ENCODE measurements around the gene TGIF2.
A peak's percentile ranks its signal among the peaks of the same experiment; 100 is the strongest.

Gene TGIF2

DNA sequence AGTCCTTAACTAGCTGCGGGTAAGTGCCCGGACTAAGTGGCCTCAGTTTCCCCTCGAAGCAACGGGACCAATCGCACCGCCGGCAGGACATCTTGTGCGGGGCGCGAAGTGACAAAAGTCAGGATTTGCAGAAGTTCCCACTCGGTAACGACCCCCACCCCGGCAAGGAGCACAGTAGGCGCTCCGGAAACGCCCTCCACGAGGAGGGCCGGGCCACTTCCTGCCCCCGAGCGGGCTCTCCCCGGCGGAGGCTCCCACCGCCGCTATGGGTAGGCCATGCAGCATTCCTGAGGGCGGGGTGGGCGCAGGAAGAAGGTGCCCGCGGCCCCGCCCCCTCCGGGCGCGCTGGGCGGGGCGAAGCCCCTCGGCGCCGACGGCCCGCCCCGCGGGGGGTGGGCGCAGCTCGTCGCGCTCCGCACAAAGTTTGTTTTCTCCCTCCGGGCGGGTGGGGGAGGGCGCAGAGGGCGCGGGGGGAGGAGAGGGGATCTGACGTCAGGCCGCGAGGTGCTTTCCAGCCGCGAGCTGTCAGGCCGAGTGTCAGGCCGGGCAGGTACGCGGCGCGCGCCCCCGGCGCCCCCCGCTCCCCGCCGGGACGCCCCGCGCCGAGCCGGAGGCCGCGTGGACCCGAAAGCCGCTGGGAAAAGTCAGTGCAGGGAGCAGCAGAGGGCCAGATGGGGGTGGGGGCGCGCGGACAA is at the start of gene TGIF2:
TGIF2 (plus strand) TSS at position 495 of the 695 bp plus-strand sequence. CDS start 5,178 bp downstream, outside the sequence.
- peak; percentile 35 for DNase-seq

DNA sequence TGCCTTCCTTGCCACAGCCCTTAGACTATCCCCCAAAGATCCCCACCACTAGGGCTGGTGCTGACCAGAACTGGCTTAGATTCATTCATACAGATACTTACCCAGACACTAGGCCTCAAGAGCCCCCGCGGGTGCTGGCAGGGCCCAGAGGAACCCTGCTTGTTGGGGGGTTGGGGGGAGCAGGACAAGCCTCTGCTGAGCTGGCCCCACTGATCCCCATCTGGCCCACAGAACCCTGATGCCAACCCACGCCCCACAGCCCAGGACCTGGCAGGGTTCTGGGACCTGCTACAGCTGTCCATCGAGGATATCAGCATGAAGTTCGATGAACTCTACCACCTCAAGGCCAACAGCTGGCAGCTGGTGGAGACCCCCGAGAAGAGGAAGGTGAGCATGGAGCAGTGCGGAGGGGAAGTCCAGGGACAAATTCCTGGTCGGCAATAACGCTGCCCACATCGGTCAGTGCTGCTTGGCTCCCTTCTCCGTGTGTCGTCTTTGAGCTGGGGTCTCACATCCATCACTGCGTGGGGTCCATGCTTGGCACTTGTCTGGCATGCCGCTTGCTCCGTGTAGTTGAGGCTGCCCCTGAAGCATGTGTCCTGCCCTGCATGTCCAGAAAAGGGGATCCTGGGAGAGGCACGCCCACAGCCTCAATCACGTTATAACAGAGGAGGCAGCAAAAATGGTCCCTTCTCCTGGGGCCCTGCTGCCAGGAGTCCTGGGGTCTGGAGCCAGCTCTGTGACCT is 47.6 kb upstream of the TGIF2 start:
- DNase-seq, result no peak

DNA sequence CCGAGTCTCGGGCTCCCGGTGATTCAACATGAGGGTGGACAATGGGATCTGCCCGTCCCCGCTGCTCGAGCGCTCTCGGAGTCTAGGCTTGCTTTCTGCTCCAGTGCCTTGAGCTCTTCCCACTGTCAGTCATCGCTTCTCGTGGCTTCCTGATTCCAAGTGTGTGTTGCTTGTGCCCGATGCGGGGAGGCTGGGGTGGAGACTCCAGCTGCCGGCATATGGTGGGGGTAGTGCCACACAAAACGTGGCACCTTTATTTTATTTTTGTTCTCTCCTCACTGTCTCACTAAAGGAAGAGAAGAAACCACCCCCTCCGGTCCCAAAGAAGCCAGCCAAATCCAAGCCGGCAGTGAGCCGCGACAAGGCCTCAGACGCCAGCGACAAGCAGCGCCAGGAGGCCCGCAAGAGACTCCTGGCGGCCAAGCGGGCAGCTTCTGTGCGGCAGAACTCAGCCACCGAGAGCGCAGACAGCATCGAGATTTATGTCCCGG is 46.8 kb upstream of the TGIF2 start:
- DNase-seq, result no peak

DNA sequence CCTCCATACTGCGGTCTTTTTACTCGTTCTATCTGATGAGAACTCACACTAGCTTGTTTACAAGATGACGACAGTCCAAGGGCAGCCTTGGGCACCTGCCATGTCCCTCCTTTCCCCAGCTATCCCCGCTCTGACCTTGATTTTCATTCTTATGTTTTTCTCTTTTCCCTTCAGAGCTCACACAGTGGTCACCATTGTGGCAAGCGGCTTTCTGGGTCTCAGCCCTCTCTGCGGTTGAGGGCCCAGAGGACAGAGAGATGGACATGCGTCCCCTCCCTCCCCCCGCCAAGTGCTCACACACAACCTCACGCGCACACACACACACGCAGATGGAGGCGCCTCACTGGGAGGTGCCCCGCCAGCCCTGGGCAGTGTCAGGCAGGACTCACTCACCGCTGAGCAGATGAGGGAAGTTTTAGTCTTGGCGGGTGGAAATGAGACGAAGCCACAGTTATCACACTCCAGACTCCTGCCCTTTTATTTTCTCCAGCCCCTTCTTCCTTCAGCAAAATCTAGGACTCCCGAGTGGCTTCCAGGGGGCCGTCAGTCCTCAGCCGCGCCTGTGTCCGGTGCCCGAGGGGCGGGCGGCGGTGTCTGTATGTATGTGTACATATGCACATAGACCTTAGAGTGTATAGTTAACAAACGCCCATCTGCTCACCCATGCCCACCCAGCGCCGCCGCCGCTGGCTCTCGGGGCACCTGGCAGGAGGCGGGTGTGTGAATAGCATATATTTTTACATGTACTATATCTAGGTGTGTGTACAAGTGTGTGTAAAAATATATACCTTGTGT is 45.9 kb upstream of the TGIF2 start:
- no peak for DNase-seq

DNA sequence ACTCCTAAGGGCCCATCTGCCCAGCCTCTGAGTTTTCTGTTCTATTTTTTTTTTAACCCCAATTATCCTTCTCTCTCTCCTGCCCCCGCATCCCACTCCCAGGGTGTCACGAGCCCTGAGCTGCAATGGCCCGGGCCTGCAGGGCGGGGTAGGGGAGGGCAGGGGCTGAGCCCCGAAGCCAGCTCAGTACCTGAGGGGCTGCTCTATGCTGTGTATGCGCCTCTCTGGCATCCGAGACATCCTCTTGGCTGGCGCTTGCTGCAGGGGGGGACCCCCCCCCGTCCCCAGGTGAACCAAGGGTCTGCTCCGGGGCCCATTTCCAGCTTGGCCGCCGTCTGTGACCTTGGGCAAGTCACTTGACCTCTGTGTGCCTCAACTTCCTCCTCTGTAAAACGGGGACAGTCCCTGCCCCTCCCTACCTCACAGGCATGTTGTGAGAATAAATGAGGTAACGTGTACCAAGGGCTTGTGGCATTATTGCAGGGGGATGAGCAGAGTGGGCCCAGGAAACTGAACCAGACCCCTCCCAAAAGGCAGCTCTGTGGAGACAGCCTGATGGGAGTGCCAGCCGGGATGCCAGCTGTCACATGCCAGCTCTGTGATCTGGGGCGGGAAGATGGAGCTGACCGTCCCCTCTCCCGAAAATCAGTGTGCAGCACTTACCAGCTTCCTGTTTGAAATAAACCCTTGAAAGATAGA is 45.1 kb upstream of the TGIF2 start:
- DNase-seq, result no peak

DNA sequence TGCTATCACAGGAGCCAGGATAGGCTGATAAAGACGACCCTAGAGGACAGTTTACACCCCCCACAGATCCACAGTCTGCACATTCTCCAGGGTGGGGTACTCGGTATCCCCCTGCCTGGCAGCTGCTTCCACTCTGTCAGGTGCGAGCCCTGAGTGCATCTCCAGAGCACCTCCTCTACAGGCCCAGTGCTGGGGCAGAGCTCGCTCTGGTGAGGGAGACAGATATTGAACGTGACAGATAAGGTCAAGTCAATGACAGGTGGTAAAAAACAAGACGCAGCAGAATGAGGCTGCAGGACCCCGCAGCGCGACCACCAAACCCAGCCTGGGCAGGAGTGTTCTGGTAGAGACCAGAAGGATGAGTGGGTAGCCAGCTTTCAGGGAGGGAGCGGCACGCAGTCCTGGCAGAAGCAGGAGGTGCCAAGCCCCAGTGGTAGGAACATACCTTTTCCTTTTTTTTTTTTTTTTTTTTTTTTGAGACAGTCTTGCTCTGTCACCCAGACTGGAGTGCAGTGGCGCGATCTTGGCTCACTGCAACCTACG is 44.5 kb upstream of the TGIF2 start:
- no peak for DNase-seq

DNA sequence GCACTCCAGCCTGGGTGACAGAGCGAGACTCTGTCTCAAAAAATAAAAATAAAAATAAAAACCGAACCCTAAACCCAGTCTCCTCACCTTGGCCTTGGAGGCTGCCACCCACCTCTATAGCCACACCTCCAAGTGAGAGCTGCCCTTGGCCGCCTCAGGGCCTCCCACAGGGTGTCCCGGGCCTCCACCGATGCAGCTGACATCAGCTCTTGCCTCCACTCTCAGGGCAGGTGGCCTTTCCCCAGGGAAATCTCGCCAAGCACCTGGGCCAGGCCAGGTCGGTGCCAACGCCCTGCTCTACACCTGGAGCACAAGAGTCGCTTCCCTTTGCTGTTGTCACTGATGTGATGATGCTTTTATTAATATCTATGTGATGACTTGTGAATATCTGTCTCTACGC is 41.0 kb upstream of the TGIF2 start:
- DNase-seq, result no peak

DNA sequence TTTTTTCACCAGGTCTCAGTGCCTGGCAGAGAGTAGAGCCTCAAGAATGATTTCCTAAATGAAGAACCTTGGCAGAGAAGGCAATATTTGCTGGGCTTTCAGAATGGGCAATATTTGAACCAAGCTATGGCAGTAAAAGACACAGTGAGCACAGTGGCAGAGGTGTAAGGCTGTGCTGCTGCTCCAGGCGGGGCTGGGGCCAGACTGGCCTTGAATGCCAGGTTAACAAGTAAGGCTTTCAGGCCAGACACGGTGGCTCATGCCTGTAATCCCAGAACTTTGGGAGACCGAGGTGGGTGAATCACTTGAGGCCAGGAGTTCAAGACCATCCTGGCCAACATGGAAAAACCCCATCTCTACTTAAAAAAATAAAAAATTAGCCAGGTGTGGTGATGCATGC is 40.6 kb upstream of the TGIF2 start:
- no peak for DNase-seq

DNA sequence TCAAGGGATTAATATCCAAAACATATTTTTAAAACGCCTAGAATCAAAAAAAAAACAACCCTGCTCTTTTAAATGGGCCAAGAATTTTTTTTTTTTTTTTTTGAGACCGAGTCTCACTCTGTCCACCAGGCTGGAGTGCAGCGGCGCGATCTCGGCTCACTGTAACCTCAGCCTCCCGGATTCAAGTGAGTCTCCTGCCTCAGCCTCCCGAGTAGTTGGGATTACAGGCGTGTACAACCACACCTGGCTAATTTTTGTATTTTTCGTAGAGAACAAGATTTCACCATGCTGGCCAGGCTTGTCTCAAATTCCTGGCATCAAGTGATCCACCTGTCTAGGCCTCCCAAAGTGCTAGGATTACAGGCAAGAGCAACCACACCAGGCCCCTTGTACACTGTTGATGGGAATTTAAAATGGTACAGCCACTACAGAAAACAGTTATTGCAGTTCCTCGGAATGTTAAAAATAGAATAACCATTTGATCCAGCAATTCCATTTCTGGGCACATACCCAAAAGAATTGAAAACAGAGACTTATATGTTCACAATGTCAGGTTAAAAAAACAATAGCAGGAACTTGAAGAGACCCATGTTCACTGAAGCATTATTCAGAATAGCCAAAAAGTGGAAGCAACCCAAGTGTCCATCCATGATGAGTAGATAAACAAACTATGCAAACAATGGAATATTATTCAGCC is 35.2 kb upstream of the TGIF2 start:
- no peak for DNase-seq

DNA sequence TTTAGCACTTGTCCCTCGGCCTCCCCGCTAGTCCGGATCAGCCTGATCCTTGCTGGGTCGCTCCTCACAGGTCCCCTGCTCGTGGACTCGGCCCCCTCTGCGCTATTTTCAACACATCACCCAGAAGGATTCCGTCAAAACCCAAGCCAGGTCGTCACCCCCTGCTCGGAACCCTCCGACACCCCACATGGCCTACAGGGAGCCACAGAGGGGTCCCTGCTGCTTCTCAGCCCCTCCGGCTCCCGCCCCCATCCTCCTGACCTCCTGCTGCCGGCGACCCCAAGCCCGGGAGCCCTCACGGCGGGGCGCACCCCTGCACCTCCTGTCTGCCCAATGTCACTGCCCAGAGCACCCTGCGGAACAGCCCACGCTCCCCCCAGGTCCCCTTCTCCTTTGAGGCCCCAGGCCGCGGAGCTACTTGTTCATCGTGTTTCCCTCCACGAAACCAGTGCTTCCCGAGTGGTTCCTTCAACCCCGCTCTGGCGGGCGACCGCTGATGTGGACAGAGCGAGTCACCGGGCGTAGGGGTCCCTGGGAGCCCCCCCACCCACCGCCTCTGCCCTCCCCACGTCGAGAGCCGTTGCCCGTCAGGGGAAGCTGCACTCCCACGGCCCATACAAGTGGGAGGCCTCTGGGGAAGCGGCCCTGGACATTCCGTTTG is 32.7 kb upstream of the TGIF2 start:
- no peak for DNase-seq

DNA sequence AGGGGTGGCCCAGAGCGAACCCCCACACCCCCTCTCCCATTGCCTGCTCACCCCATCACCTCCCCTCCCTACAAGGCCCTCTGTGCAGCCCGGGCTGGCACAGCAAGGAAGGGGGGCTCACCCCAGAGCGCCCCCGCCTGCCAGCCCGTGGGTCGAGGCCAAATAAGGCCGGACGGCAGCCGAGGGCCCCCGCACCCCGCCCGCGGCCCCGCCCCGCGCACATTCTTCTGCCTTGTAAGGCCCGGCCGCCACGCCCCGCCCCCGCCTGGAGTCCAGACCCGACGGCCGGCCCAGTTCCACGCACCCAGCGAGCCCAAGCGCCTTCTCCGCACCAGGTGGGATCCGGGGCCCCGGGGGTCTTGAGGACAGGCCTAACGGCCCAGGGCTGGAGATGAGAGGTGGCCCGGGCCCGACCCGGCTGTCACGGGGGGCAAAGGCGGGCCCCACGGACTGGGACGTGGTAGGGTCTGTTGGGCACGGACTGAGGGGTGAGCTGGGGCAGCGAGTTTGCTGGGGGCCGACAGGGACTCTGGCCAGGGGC is 32.1 kb upstream of the TGIF2 start, which contains the start of gene MYL9:
MYL9 (plus strand) TSS at position 293 of the 541 bp plus-strand sequence. CDS start 3,366 bp downstream, outside the sequence.
- DNase-seq, result no peak

DNA sequence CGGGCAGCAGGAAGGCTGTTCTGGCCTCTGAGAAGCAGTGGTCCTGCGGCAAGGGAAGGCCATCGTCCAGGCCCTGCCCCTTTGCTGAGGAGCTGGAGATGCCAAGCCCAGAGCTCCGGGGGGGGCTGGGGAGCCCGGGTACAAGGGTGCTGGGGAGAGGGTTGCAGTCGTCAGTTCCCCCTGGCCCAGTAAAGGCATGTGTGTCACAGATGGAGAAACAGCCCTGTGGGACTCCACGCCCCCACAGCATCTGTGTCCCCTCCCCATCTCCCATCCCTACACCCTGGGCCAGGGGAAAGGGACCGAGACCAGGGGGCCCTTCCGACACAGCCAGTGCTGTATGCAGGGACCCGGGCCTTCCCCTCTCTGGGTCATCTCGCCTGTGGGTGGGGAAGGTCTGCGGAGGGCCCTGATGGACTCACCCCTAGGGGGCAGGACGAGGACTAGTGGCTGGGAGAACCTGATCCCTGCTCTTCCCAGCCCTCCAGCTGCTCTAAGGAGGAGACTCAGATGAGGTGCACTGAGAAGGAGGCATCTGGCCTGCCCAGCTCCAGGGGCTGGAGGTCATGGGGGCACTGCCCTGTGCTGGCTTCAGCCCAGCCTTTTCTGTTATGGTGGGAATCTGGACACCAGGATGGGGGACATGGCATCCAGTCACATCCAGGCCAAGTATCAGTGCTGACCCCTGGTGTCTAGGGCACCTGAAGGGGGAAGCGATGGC is 31.5 kb upstream of the TGIF2 start:
- DNase-seq, result no peak

DNA sequence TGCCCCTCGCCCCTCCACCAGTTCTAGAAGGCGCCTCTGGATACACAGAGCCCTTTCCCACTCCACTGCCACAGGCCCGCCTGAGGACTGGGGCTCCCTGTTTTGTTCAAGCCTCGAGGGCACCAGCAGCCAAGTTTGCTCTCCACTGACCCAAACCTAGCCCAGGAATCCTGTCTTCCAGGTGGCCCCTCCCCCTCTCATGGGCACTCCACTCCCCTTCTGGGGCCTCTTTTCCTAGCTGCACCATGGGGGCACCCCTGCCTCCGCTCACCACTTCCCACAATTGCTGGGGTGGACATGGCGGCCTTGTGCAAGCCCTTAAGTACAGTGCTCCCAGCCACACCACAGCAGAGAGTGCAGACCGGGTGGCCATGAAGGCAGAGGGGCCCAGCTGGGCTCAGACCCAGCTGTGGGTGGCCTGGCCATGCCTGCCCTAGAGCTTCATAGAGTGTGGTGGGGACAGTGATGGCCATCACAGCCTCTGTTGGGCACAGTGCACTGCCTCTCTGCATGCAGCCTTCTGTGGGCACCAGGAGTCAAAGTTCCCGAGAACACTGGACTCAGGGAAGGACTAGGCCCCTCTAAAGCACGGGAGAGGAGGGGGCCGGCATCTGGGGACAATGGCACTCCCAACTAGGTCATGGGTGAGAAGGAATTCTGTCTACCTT is 30.7 kb upstream of the TGIF2 start:
- no peak for DNase-seq

DNA sequence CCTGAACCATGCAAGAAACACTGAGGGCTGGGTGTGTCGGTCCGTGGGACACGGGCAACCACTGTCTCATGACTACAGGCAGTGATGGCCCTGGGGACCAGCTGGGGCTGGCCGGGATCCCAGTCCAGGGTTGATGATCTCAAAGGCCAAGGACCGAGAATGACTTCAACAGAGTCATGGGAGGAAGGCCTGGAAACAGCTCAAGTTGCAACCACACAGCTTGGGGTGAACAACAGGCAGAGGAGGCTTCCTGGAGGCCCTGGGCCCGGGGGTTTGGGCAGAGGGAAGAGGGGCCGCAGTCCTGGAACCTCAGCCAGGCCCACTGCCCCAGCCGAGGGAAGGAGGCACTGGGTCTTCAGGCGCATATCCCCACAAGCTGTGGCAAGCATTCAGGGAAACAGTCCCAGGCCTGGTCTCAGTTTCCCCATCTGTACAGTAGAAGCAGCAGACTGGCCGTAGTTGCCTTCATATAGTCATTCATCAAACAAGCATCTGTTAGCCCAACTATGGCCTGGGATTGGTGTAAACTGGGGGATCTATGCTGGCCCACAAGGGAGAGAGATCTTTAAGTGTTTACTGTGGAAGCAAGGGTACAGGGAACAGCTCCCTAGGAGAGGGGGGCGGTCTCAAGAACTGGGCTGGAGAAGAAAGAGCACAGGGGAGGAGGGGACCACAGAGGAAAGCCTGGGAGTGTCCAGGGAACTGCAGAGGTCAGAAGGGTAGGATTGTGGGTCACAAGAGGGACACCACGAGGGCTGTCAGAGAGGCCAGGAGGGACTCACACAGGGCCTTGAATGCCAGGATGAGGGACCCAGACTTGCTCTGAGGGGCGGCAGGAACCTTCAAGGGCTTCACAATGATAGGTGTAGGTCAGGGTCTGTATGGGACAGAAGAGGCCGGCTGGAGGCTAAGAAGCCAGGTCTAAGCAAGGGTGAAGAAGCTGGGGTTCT is 29.9 kb upstream of the TGIF2 start:
- no peak for DNase-seq

DNA sequence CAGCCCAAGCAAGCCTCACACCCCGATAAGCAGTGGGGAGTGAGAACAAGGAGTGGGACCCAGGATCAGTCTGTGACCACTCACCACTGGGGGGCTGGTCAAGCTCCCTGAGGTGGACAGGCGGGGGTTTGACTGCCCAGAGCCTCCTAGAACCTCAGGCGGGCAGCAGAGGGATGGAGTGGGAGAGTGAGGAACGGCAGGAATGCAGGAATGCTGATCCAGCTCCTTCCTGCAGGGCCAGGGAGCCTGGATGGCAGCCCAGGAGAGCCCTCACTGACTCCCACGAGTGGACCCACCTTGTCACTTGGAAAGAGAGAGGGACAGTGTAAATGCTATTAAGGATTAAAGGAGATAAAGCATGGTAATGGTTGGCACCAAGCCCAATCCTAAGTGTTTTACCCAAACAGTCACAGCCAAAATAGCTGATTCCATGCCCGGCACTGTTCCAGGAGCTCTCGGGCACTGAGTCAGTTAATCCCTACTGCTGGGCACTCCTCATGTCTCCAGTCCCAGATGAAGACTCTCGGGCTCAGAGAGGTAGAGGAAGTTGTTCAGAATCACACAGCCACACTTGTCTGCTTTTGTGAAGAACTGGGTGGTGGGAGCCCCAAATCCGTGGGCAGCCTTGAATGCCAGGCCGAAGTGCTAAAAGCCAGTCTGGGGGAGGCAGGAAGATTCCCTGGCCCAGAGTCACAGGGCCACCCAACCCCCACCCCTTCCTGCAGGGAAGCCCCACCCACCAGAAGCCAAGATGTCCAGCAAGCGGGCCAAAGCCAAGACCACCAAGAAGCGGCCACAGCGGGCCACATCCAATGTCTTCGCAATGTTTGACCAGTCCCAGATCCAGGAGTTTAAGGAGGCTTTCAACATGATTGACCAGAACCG is 29.0 kb upstream of the TGIF2 start:
- no peak for DNase-seq

DNA sequence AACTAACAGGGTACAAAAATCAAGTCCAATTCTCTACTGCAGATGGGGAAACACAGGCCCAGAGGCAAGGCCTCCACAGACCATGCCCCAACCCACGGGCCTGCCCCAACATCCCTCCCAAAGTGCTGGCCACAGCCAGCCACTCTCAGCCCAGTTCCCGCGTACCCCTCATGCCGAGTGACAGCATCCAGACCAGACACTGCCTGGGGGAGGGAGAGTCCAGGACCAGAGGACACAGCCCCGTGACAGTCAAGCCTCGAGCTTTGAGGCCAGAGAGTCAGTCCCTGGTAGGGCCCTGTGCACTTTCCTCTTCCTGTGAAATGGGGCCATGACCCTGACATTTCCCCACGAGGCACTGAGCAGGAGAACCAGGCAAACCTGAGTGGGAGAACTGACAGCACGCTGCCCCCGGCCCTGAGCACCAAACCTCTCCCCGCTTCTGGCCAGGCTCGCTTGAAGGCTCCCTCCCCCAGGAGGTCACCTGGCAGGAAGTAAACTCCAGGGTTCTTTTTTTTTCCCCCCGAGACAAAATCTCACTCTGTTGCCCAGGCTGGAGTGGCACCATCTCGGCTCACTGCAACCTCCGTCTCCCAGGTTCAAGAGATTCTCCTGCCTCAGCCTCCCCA is 27.2 kb upstream of the TGIF2 start:
- DNase-seq, result no peak
